Gastrocnemius medialis (tissue), 4 donors: Measurements from ENCODE around the gene MED26. TPM values are rescaled to one million over a fixed set of nuclear protein-coding genes. Genes with fewer than 3 reads are reported as not detected.

Experiments
- ATAC-seq, 2 donors: fragments of 150-250 bp; one replicate each; pipeline ENCODE4 v1.9.1; 2016
- DNase-seq, 2 donors: peaks; one replicate each; pipeline ENCODE4 v3.0.0-alpha.2; 2019
- H3K27ac ChIP-seq, 4 donors: fragments of 200-600 bp; sonication (generic); 1 replicate in 1 of 4; 2 replicates in 3 of 4; pipeline ENCODE4 v1.5.1; 2016 to 2018; ENCODE audit warnings: mild to moderate bottlenecking in 2 of 4, moderate library complexity in 1 of 4
- H3K27me3 ChIP-seq, 3 donors: fragments of 200-600 bp; sonication (generic) in 2 of 3; 1 replicate in 1 of 3; 2 replicates in 2 of 3; pipeline versions ENCODE4 v1.5.1 to v1.6.0; 2016 to 2019; ENCODE audit warnings: mild to moderate bottlenecking in 1 of 3, moderate library complexity in 1 of 3
- H3K36me3 ChIP-seq, 2 donors: fragments of 200-600 bp; sonication (generic) in 1 of 2; one replicate each; pipeline ENCODE4 v1.5.1; 2017 to 2018
- H3K4me1 ChIP-seq, 2 donors: fragments of 200-600 bp; sonication (generic) in 1 of 2; one replicate each; pipeline ENCODE4 v1.5.1; 2016 to 2017; ENCODE audit warnings: mild to moderate bottlenecking in 2 of 2
- H3K4me3 ChIP-seq, 4 donors: fragments of 200-600 bp; sonication (generic) in 3 of 4; 1 replicate in 1 of 4; 2 replicates in 3 of 4; pipeline ENCODE4 v1.5.1; 2016 to 2019; ENCODE audit warnings: mild to moderate bottlenecking in 2 of 4
- H3K9me3 ChIP-seq, 3 donors: fragments of 200-600 bp; sonication (generic) in 2 of 3; 1 replicate in 1 of 3; 2 replicates in 2 of 3; pipeline ENCODE4 v1.5.1; 2016 to 2019
- POLR2A ChIP-seq, 2 donors: fragments of 450-650 bp; IDR thresholded peaks; one replicate each; pipeline ENCODE4 v1.6.1; 2017; ENCODE audit warnings: antibody characterized with exemption in 2 of 2, mild to moderate bottlenecking in 2 of 2, moderate library complexity in 2 of 2
- in situ Hi-C, 4 donors: fragments of 200-750 bp; cut with MboI; loops; one replicate each; pipeline versions ENCODE4 v1.15.0 to v1.8.0; 2017; ENCODE audit warnings: low sequenced_read_pairs in 4 of 4
- intact Hi-C: fragments of 100-400 bp; cut with DNase I; formaldehyde crosslinking; loops from one replicate; pipeline ENCODE4 v1.15.1; 2023; ENCODE audit warnings: low total_unique reads
- total RNA-seq, 4 donors: library from RNA; depleted of rRNA; stranded (reverse); fragments of >200 nt; gene quantifications; one replicate each; pipeline versions ENCODE4 v1.1.0 to v1.2.3, GENCODE V29; 2016
- TF ChIP-seq, protein P1 (sequence below), 5 experiments: fragments of 450-650 bp in 3 of 5; fragments of 200-600 bp in 2 of 5; sonication (generic) in 2 of 5; IDR thresholded peaks in 4 of 5; conservative IDR thresholded peaks in 1 of 5; 1 replicate in 4 of 5; 2 replicates in 1 of 5; pipeline ENCODE4 v1.5.1; 2016 to 2019; ENCODE audit warnings: antibody characterized with exemption in 5 of 5, mild to moderate bottlenecking in 3 of 5, moderate library complexity in 3 of 5

MED26 gene
- total RNA-seq, 4 donors from 2014 or later, result 5.7 to 15.7 (median 9.4) TPM

DNA sequence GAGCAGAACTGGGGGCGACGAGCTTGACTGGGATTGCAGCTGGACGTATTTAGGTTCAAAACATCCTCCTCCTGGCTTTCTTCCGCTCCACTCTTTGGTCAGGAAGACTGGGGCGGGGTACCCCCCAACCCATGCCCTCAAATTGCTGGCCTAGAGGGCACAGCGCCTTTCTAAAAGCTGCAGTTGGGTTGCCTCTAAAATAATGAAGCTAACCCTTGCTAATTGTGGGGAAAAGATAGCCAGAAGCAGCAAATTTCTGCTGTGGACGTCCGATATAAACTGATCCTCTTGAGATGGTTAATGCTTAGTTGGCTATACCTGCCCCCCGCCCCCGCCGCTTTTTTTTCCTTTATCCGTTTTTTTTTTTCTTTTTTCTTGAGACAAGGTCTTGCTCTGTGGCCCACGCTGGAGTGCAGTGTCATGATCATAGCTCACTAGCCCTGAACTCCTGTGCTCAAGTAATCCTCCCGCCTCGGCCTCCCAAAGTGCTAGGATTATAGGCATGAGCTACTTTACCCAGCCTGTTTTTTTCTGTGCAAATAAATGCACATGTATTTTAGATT is 85.0 kb downstream of the MED26 start:
- in situ Hi-C loops, result loop anchor here in 1 of 4 donors (25.0 kb wide), 1 partner anchor 306 kb away; no protein-coding TSS in a partner anchor
- DNase-seq (no peak), ATAC-seq (peak; percentile 2 to 5)
- intact Hi-C loops, result loop anchor here (1.0 to 2.0 kb wide), 3 partner anchors 29 to 86 kb away; partner anchors contain the start of genes C19orf44, CALR3, MED26 and SLC35E1
- no peak for TF ChIP-seq POLR2A (IDR thresholded peaks at IDR 0.05)
- TF ChIP-seq, protein P1, sequence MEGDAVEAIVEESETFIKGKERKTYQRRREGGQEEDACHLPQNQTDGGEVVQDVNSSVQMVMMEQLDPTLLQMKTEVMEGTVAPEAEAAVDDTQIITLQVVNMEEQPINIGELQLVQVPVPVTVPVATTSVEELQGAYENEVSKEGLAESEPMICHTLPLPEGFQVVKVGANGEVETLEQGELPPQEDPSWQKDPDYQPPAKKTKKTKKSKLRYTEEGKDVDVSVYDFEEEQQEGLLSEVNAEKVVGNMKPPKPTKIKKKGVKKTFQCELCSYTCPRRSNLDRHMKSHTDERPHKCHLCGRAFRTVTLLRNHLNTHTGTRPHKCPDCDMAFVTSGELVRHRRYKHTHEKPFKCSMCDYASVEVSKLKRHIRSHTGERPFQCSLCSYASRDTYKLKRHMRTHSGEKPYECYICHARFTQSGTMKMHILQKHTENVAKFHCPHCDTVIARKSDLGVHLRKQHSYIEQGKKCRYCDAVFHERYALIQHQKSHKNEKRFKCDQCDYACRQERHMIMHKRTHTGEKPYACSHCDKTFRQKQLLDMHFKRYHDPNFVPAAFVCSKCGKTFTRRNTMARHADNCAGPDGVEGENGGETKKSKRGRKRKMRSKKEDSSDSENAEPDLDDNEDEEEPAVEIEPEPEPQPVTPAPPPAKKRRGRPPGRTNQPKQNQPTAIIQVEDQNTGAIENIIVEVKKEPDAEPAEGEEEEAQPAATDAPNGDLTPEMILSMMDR (IDR thresholded peaks at IDR 0.05 in 4 of 5, conservative IDR thresholded peaks at IDR 0.05 in 1 of 5), result no peak
- peak overlapping the region; percentile 85 to 96 (median 90) for H3K4me3 ChIP-seq
- H3K27me3 ChIP-seq, result no peaks in the 10 kb centered on the region
- peaks cover 0 to 7% of the 10 kb centered on the region in 2 donors for H3K36me3 ChIP-seq
- H3K4me1 ChIP-seq, result peaks cover 31 to 49% of the 10 kb centered on the region in 2 donors
- H3K9me3 ChIP-seq, result no peaks in the 10 kb centered on the region
- H3K27ac ChIP-seq, result peak overlapping the region; percentile 91 to 97 (median 92)

DNA sequence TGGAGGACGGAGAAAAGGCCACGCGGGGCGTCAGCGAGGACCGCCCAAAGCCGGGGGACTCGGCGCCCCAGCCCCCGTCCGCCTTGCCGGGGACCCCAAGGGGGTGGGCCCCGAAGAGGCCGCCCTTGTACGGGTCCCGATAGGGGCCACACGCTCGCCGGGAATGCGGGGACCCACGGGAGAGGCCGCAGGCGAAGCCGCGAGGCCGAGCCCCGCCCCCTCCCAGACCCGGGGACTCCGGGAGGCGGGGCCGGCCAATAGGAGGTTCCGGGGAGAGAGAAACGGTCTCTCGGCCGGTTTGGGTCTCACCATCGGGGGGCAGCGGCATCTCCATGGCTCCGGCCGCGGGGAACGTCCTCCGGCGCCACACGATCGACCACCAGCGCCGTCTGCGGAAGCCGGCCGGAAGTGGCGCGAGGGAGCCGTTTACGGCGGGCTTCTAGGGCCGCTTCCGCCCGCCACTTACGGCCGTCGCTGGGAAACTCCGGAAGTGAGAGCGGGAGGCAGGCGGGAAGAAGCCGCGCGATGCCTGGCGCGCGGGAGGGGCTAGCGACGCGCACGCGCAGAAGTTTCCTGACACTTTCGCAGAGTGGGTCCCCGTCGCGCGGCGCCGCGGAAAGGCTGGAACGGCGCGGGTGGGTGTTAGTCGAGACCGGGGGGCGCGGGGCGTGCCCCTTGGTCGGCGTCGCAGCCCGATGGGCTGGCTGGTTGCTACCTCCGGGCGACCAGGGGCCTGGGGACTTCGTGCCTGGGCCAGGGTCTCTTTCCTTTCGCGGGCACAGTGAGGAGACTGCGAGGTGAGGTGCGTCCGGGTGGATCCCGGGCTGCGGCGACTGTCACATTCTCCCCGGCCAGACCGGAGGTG is 85.7 kb downstream of the MED26 start, which contains the start of gene CHERP:
CHERP (minus strand) TSS at position 393 of the 865 bp plus-strand sequence; CDS start at position 334, 59 bp downstream.
- no peaks in the 10 kb centered on the region for H3K9me3 ChIP-seq
- no peaks in the 10 kb centered on the region for H3K27me3 ChIP-seq
- H3K4me1 ChIP-seq, result peaks cover 31 to 49% of the 10 kb centered on the region in 2 donors
- DNase-seq, result peak; percentile 87 to 90
- peak within 1 kb of the TSS; percentile 85 to 96 (median 90) for H3K4me3 ChIP-seq
- intact Hi-C loops, result loop anchor here (1.0 to 2.0 kb wide), 3 partner anchors 30 to 87 kb away; partner anchors contain the start of genes C19orf44, CALR3, MED26 and SLC35E1
- H3K27ac ChIP-seq, result peak within 1 kb of the TSS; percentile 91 to 97 (median 92)
- ATAC-seq, result peak; percentile 96 to 97
- peak; percentile 90 to 94 for TF ChIP-seq POLR2A (IDR thresholded peaks at IDR 0.05)
- TF ChIP-seq, protein P1 (IDR thresholded peaks at IDR 0.05 in 4 of 5, conservative IDR thresholded peaks at IDR 0.05 in 1 of 5), result peak in 2 of 5 experiments; percentile 25 to 26
- peaks cover 0 to 7% of the 10 kb centered on the region in 2 donors for H3K36me3 ChIP-seq
- in situ Hi-C loops, result loop anchor here in 1 of 4 donors (25.0 kb wide), 1 partner anchor 305 kb away; no protein-coding TSS in a partner anchor

DNA sequence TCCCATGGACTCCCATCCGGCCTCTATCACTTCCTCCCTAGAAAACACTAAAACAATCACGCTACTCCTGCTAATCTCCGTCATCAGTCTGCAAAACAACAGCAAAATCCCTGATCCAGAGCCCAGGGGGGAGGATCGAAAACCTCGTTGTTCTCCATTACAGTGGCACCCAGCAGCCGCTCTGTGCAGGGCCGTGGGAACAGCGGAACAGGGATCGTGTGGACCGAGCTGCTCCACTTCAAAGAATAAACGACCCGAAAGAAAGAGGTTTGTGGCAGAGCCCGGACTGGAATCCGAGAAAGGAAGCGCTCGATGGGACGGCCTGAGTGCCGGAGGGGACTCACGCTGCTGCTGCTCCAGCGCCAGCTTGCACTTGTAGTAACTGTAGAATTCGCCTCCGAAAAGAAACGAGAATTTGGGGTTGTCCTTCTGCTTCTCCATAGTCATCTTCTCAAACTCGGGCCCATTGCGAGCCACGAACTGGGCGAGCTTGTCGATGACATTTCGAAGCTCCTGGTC is 86.4 kb downstream of the MED26 start:
- DNase-seq, result no peak
- peaks cover 31 to 49% of the 10 kb centered on the region in 2 donors for H3K4me1 ChIP-seq
- H3K9me3 ChIP-seq, result no peaks in the 10 kb centered on the region
- intact Hi-C loops, result loop anchor here (1.0 to 2.0 kb wide), 3 partner anchors 31 to 87 kb away; partner anchors contain the start of genes C19orf44, CALR3, MED26 and SLC35E1
- TF ChIP-seq POLR2A (IDR thresholded peaks at IDR 0.05), result no peak
- TF ChIP-seq, protein P1 (IDR thresholded peaks at IDR 0.05 in 4 of 5, conservative IDR thresholded peaks at IDR 0.05 in 1 of 5), result no peak
- H3K36me3 ChIP-seq, result peaks cover 0 to 9% of the 10 kb centered on the region in 2 donors
- H3K4me3 ChIP-seq, result peak overlapping the region; percentile 85 to 96 (median 90)
- no peak for ATAC-seq
- in situ Hi-C loops, result loop anchor here in 1 of 4 donors (25.0 kb wide), 1 partner anchor 304 kb away; no protein-coding TSS in a partner anchor
- H3K27ac ChIP-seq, result peak overlapping the region; percentile 91 to 97 (median 92)
- no peaks in the 10 kb centered on the region for H3K27me3 ChIP-seq

DNA sequence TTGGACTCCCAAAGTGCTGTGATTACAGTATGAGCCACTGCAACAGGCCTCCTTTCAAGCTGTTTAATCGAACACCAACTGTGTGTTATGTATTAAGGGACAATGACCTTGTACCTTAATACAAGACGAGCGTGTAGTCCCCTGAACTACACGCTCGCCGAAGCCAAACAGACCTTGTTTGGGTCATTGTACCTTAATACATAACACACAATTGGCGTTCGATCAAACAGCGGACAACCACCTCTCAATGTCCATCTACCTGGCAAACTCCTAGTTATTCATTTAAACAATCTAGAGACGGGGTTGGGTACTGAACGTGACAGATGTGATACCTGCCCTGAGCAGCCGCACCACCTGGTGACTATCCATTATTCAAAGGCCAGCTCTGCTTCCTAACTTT is 87.1 kb downstream of the MED26 start:
- peaks cover 0 to 14% of the 10 kb centered on the region in 2 donors for H3K36me3 ChIP-seq
- intact Hi-C loops (no loop called here), in situ Hi-C loops (loop anchor here in 1 of 4 donors (25.0 kb wide), 1 partner anchor 304 kb away; no protein-coding TSS in a partner anchor)
- H3K27me3 ChIP-seq, result no peaks in the 10 kb centered on the region
- DNase-seq (no peak), ATAC-seq (no peak)
- TF ChIP-seq, protein P1 (IDR thresholded peaks at IDR 0.05 in 4 of 5, conservative IDR thresholded peaks at IDR 0.05 in 1 of 5), result no peak
- TF ChIP-seq POLR2A (IDR thresholded peaks at IDR 0.05), result no peak
- peak overlapping the region in 2 of 4 donors; percentile 91 to 92 for H3K27ac ChIP-seq
- peaks cover 31 to 49% of the 10 kb centered on the region in 2 donors for H3K4me1 ChIP-seq
- no peaks in the 10 kb centered on the region for H3K9me3 ChIP-seq
- peak overlapping the region; percentile 85 to 96 (median 90) for H3K4me3 ChIP-seq
